SKM-1 treated with dmso at 0.1 percent for 144 hours (cell line): ENCODE results near the gene MRPS5.
A peak's percentile ranks its signal among the peaks of the same experiment; 100 is the strongest.
"Not testable (repeated sequence)": the region's sequence is repeated elsewhere in the genome, so short reads cannot be mapped to it uniquely, and the experiment has no call there.

ENCODE experiments used
- DNase-seq: peaks from one replicate; lab custom pipeline; 2025; ENCODE audit not compliant: unreplicated experiment; lab: John Stamatoyannopoulos, UW

Gene MRPS5

GRCh38 chr2:95121407-95122196 lies at the start of gene MRPS5:
Gene MRPS5 (minus strand): TSS chr2:95121808. CDS start chr2:95121791, 17 bp downstream.
- DNase-seq: peak; percentile 68

GRCh38 chr2:95166065-95166763 lies 44.6 kb upstream of the MRPS5 start:
- DNase-seq: no peak

- DNase-seq: peak; percentile 91
Observed at GRCh38 chr2:95165371-95166064, 43.9 kb upstream of the MRPS5 start, which contains the start of gene ZNF2. Gene ZNF2 (plus strand): TSS chr2:95165809. CDS start chr2:95176227, 10,418 bp downstream.

GRCh38 chr2:95165030-95165370 lies 43.4 kb upstream of the MRPS5 start:
- no peak for DNase-seq

- DNase-seq: peak; percentile 35
Observed at GRCh38 chr2:95159690-95160449, 38.3 kb upstream of the MRPS5 start, which contains the start of gene ZNF514. Gene ZNF514 (minus strand): TSS chr2:95159848. CDS start chr2:95153253, 6,595 bp downstream.

- DNase-seq: no peak
Observed at GRCh38 chr2:95158891-95159619, 37.4 kb upstream of the MRPS5 start.

- DNase-seq: no peak
Observed at GRCh38 chr2:95158441-95158840, 36.8 kb upstream of the MRPS5 start.

GRCh38 chr2:95149397-95149984 lies 27.9 kb upstream of the MRPS5 start:
- DNase-seq: no peak

GRCh38 chr2:95143838-95144237 lies 22.2 kb upstream of the MRPS5 start:
- no peak for DNase-seq

- DNase-seq: no peak
Observed at GRCh38 chr2:95138702-95139101, 17.1 kb upstream of the MRPS5 start.

GRCh38 chr2:95122197-95122551 lies 566 bp upstream of the MRPS5 start:
- DNase-seq: no peak

GRCh38 chr2:95121093-95121406 lies 558 bp downstream of the MRPS5 start:
- DNase-seq: peak; percentile 25

- DNase-seq: peak; percentile 25
Observed at GRCh38 chr2:95115418-95115817, 6.2 kb downstream of the MRPS5 start.

- DNase-seq: no peak
Observed at GRCh38 chr2:95113464-95113863, 8.1 kb downstream of the MRPS5 start.

- DNase-seq: no peak
Observed at GRCh38 chr2:95110395-95110794, 11.2 kb downstream of the MRPS5 start.

GRCh38 chr2:95109260-95109659 lies 12.3 kb downstream of the MRPS5 start:
- no peak for DNase-seq

- DNase-seq: no peak
Observed at GRCh38 chr2:95106081-95106480, 15.5 kb downstream of the MRPS5 start.

GRCh38 chr2:95104606-95105005 lies 17.0 kb downstream of the MRPS5 start:
- DNase-seq: no peak

GRCh38 chr2:95099910-95100309 lies 21.7 kb downstream of the MRPS5 start:
- DNase-seq: no peak

GRCh38 chr2:95098273-95098672 lies 23.3 kb downstream of the MRPS5 start:
- not testable (repeated sequence) for DNase-seq
